Motor neuron (in vitro differentiated cells): ENCODE data around the gene CCDC40. TPM values are rescaled to one million over a fixed set of nuclear protein-coding genes. Genes with fewer than 3 reads are reported as not detected.
"Not testable (repeated sequence)": the region's sequence is repeated elsewhere in the genome, so short reads cannot be mapped to it uniquely, and the experiment has no call there.

Experiments
- ATAC-seq, 8 experiments: fragments of 200-7000 bp; cut with Tn5 transposase; replicated peaks in 6 of 8; 2 replicates each; pipeline ENCODE4 v1.8.0; 2021; ENCODE audit warnings: mild to moderate bottlenecking in 8 of 8, moderate library complexity in 8 of 8
- H3K27ac ChIP-seq, 2 donors: fragments of 250-450 bp; sonication (Bioruptor Pico); 2 replicates each; pipeline ENCODE4 v1.9.0; 2021; ENCODE audit warnings: antibody characterized with exemption in 2 of 2, mild to moderate bottlenecking in 2 of 2, moderate library complexity in 1 of 2
- H3K4me1 ChIP-seq, 2 donors: fragments of 250-450 bp; sonication (Bioruptor Pico); replicated peaks in 1 of 2; 2 replicates each; pipeline ENCODE4 v1.6.1; 2021; ENCODE audit warnings: antibody characterized with exemption in 2 of 2, mild to moderate bottlenecking in 2 of 2, moderate library complexity in 1 of 2
- H3K4me3 ChIP-seq, 5 donors: fragments of 250-450 bp; sonication (Bioruptor Pico); 2 replicates each; pipeline ENCODE4 v1.9.0; 2021; ENCODE audit warnings: antibody characterized with exemption in 5 of 5, mild to moderate bottlenecking in 5 of 5, moderate library complexity in 4 of 5
- WGBS, 10 experiments: fragments of 450-650 bp; shearing (Covaris generic); methylation state at CpG; one replicate each; pipeline ENCODE4 v1.0.0; 2022; 5-methylcytosine and 5-hydroxymethylcytosine counted together
- in situ Hi-C, 9 experiments: fragments of 400-800 bp; cut with MboI; loops; one replicate each; pipeline ENCODE4 v1.15.0; 2021; ENCODE audit warnings: low sequenced_read_pairs in 9 of 9, low pct_unique_long_range_greater_than_20kb in 2 of 9; ENCODE audit not compliant: unreplicated experiment in 9 of 9
- total RNA-seq, 8 experiments: library from RNA; unstranded; fragments of 300-600 nt; gene quantifications; 2 replicates each; pipeline versions ENCODE4 v1.2.3 to v1.2.4, GENCODE V29; 2022

Gene CCDC40
- total RNA-seq, 8 experiments from 2014 or later, result 2.3 to 23.0 (median 8.2) TPM

GRCh38 chr17:80029258-80029974 lies 7.0 kb upstream of the CCDC40 start:
- in situ Hi-C loops, result no loop called here
- 10 to 100% (median 90%) methylated on average over 1 to 4 of the region's 9 CpGs; no CpG with 5 or more reads in 3 of the 10 experiments for WGBS, 10 experiments
- Histone ChIP-seq H3K4me1 (peaks cover 22 to 24% of the 10 kb centered on the region in 2 donors), H3K27ac (no peak overlapping the region), H3K4me3 (no peak overlapping the region)
- peak in 4 of 8 experiments; percentile 12 to 90 (median 76) for ATAC-seq

GRCh38 chr17:80030730-80031410 lies 5.6 kb upstream of the CCDC40 start:
- ATAC-seq, result peak in 1 of 8 experiments; percentile 6
- in situ Hi-C loops, result no loop called here
- Histone ChIP-seq H3K27ac (no peak overlapping the region), H3K4me3 (no peak overlapping the region), H3K4me1 (peaks cover 24 to 25% of the 10 kb centered on the region in 2 donors)
- WGBS, 10 experiments, result 83 to 100% (median 94%) methylated on average over 2 to 7 of the region's 25 CpGs; no CpG with 5 or more reads in 2 of the 10 experiments

- ATAC-seq, result no peak
- Histone ChIP-seq H3K27ac (no peak overlapping the region), H3K4me1 (peaks cover 24 to 25% of the 10 kb centered on the region in 2 donors), H3K4me3 (no peak overlapping the region)
- WGBS, 10 experiments, result 73 to 90% (median 82%) methylated on average over 2 to 10 of the region's 12 CpGs; no CpG with 5 or more reads in 2 of the 10 experiments
- in situ Hi-C loops, result no loop called here
These were observed 4.6 kb upstream of the CCDC40 start for GRCh38 chr17:80031691-80032430.

- Histone ChIP-seq H3K27ac (no peak overlapping the region), H3K4me1 (peaks cover 25 to 26% of the 10 kb centered on the region in 2 donors), H3K4me3 (peak overlapping the region in 1 of 5 donors; percentile 5)
- 51 to 100% (median 87%) methylated on average over 3 to 9 of the region's 9 CpGs; no CpG with 5 or more reads in 1 of the 10 experiments for WGBS, 10 experiments
- in situ Hi-C loops, result no loop called here
- no peak for ATAC-seq
These were observed 3.7 kb upstream of the CCDC40 start for GRCh38 chr17:80032614-80033171.

GRCh38 chr17:80033840-80034239 lies 2.6 kb upstream of the CCDC40 start:
- Histone ChIP-seq H3K27ac (no peak overlapping the region), H3K4me3 (no peak overlapping the region), H3K4me1 (peaks cover 30% of the 10 kb centered on the region in 2 donors)
- no peak for ATAC-seq
- in situ Hi-C loops, result no loop called here
- 85 to 100% (median 98%) methylated on average over 1 to 4 of the region's 4 CpGs; no CpG with 5 or more reads in 2 of the 10 experiments for WGBS, 10 experiments

- peak overlapping the region; percentile 94 for H3K27ac ChIP-seq
- H3K4me3 ChIP-seq, result peak overlapping the region; percentile 80 to 97 (median 89)
- 0 to 5% (median 3%) methylated on average over 6 to 20 of the region's 55 CpGs for WGBS, 10 experiments
- ATAC-seq, result peak in 4 of 8 experiments; percentile 0 to 14 (median 4)
- in situ Hi-C loops, result no loop called here
- peaks cover 30% of the 10 kb centered on the region in 2 donors for H3K4me1 ChIP-seq
These were observed 1.4 kb upstream of the CCDC40 start for GRCh38 chr17:80034791-80035686.

- peak within 1 kb of the TSS; percentile 80 to 97 (median 89) for H3K4me3 ChIP-seq
- peaks cover 30% of the 10 kb centered on the region in 2 donors for H3K4me1 ChIP-seq
- ATAC-seq, result no peak
- in situ Hi-C loops, result no loop called here
- no CpG with 5 or more reads among the region's 46 CpGs for WGBS, 10 experiments
- peak within 1 kb of the TSS; percentile 94 for H3K27ac ChIP-seq
These were observed 830 bp upstream of the CCDC40 start, which contains the start of gene TBC1D16 for GRCh38 chr17:80035687-80035936. TSS of gene TBC1D16 (minus strand) at chr17:80035872. CDS start at chr17:80013547, 22,325 bp downstream.

- in situ Hi-C loops, result no loop called here
- Histone ChIP-seq H3K27ac (peak overlapping the region; percentile 94), H3K4me3 (peak overlapping the region; percentile 80 to 97 (median 89)), H3K4me1 (peaks cover 28 to 29% of the 10 kb centered on the region in 2 donors)
- peak; percentile 31 to 82 (median 76) for ATAC-seq
- WGBS, 10 experiments, result 0 to 8% (median 0%) methylated on average over 1 to 10 of the region's 52 CpGs
These were observed 454 bp downstream of the CCDC40 start for GRCh38 chr17:80036715-80037477.

- no peak overlapping the region for H3K4me3 ChIP-seq
- H3K4me1 ChIP-seq, result no peaks in the 10 kb centered on the region
- 50 to 100% (median 91%) methylated on average over 1 to 6 of the region's 6 CpGs; no CpG with 5 or more reads in 2 of the 10 experiments for WGBS, 10 experiments
- ATAC-seq, result no peak
- no peak overlapping the region for H3K27ac ChIP-seq
- in situ Hi-C loops, result no loop called here
These were observed 7.5 kb downstream of the CCDC40 start for GRCh38 chr17:80043963-80044362.

- Histone ChIP-seq H3K4me1 (no peaks in the 10 kb centered on the region), H3K27ac (no peak overlapping the region), H3K4me3 (no peak overlapping the region)
- in situ Hi-C loops, result no loop called here
- WGBS, 10 experiments, result 50 to 92% (median 83%) methylated on average over 2 to 4 of the region's 4 CpGs; no CpG with 5 or more reads in 1 of the 10 experiments
- no peak for ATAC-seq
These were observed 9.3 kb downstream of the CCDC40 start for GRCh38 chr17:80045703-80046102.

GRCh38 chr17:80046709-80047108 lies 10.3 kb downstream of the CCDC40 start:
- 50 to 100% (median 90%) methylated on average over 1 to 7 of the region's 10 CpGs; no CpG with 5 or more reads in 2 of the 10 experiments for WGBS, 10 experiments
- H3K4me1 ChIP-seq, in situ Hi-C loops, H3K4me3 ChIP-seq, ATAC-seq, H3K27ac ChIP-seq: not testable (repeated sequence)
